DOHH2 (cell line): Measurements from ENCODE around the gene ABCB6.

Experiments
- H3F3A ChIP-seq: fragments of 200-600 bp; sonication (generic), shearing (Covaris generic); 2 replicates; pipeline ENCODE4 v1.6.0; 2016; ENCODE audit warnings: antibody characterized with exemption, mild to moderate bottlenecking; ENCODE audit not compliant: control insufficient read depth, insufficient read depth
- H3K27ac ChIP-seq: fragments of 200-600 bp; sonication (generic); 2 replicates; pipeline ENCODE4 v1.5.1; 2014; ENCODE audit warnings: low read depth, mild to moderate bottlenecking, low read length, moderate library complexity
- H3K27me3 ChIP-seq: fragments of 200-600 bp; sonication (generic); 2 replicates; pipeline ENCODE4 v1.6.1; 2014; ENCODE audit warnings: mild to moderate bottlenecking, low read length, mixed read lengths; ENCODE audit not compliant: control insufficient read depth
- H3K36me3 ChIP-seq: fragments of 200-600 bp; sonication (generic); 2 replicates; pipeline ENCODE4 v1.6.1; 2014; ENCODE audit warnings: mild to moderate bottlenecking, low read length, moderate library complexity, mixed read lengths; ENCODE audit not compliant: control insufficient read depth
- H3K4me1 ChIP-seq: fragments of 200-600 bp; sonication (generic); 2 replicates; pipeline ENCODE4 v1.6.1; 2014; ENCODE audit warnings: mild to moderate bottlenecking, low read length, mixed read lengths; ENCODE audit not compliant: control insufficient read depth
- H3K4me2 ChIP-seq: fragments of 200-600 bp; sonication (generic); 2 replicates; pipeline ENCODE4 v1.6.0; 2014; ENCODE audit warnings: mild to moderate bottlenecking, low read length, moderate library complexity
- H3K4me3 ChIP-seq: fragments of 200-600 bp; sonication (generic); 2 replicates; pipeline ENCODE4 v1.5.1; 2014; ENCODE audit warnings: mild to moderate bottlenecking, low read length, mixed read lengths
- H3K79me2 ChIP-seq: fragments of 200-600 bp; sonication (generic); 2 replicates; pipeline ENCODE4 v1.6.1; 2014; ENCODE audit warnings: mild to moderate bottlenecking, low read length, mixed read lengths; ENCODE audit not compliant: control insufficient read depth
- H3K9me2 ChIP-seq: fragments of 200-600 bp; sonication (generic); replicated peaks from 2 replicates; pipeline ENCODE4 v1.6.1; 2014; ENCODE audit warnings: mild to moderate bottlenecking, low read length, mixed read lengths; ENCODE audit not compliant: control insufficient read depth
- H3K9me3 ChIP-seq: fragments of 200-600 bp; sonication (generic); 2 replicates; pipeline ENCODE4 v1.6.1; 2014; ENCODE audit warnings: antibody characterized with exemption, low read length, mixed read lengths; ENCODE audit not compliant: control insufficient read depth, insufficient read depth
- H4K20me1 ChIP-seq: fragments of 200-600 bp; sonication (generic); 2 replicates; pipeline ENCODE4 v1.6.0; 2014; ENCODE audit warnings: low read depth, mild to moderate bottlenecking, antibody characterized with exemption, low read length, moderate library complexity; ENCODE audit not compliant: control insufficient read depth, insufficient read depth
- EZH2phosphoT487 ChIP-seq: fragments of 200-600 bp; sonication (generic); IDR thresholded peaks from 2 replicates; pipeline ENCODE4 v1.6.1; 2017; ENCODE audit warnings: borderline replicate concordance, mild to moderate bottlenecking, antibody characterized with exemption, low read length, moderate library complexity, mixed read lengths
- TF ChIP-seq, protein P1 (sequence below): fragments of 200-600 bp; sonication (generic); IDR thresholded peaks from one replicate; pipeline ENCODE4 v1.5.1; 2014; ENCODE audit warnings: antibody characterized with exemption, mild to moderate bottlenecking, low read depth, low read length; ENCODE audit not compliant: poor library complexity, severe bottlenecking

ABCB6 gene

DNA sequence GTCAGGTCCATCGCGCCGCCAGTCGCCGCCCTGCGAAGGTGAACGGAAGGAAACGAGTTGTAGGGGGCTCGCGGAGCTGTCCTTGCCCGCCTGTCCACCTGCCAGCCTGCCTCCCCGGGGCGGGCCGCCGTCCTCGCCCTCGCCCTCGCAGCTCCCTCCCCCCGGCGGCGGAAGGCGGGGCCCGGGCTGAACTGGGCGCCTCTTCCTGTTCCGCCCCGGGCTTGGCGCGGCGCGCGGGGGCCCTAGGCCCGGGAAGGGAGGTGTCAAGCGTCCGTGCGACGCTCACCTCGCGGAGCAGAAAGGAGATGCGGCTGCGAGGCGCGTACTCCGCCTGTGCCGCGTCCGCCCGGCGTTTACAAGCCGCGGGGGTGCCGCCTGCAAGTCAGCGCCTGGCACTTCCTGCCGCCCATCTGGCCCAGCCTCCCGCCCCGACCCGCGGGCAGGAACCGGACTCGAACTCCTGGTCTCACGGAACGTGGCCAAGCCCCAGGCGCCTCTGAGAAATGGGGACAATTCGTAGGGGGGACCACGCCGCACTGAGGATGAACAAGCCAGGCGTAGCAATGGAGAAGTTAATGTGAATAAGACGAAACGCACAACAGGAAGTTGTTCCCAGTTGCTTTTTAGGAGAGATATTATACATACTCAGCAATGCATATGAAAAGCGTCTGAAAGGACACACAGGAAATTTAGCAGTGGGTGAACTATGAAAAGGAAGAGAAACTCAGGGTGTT, 41.8 kb downstream of the ABCB6 start, which contains the start of gene CNPPD1:
TSS of gene CNPPD1 (minus strand) at position 108 of the 734 bp plus-strand sequence. CDS start at position 11, 97 bp downstream.
- Histone ChIP-seq H3K36me3 (peaks cover 73% of the 10 kb centered on the region), H4K20me1 (0 out of 2 replicates have a peak, but pooled peaks cover 5% of the 10 kb centered on the region), H3K4me2 (peak within 1 kb of the TSS; percentile 95), H3K4me3 (peak within 1 kb of the TSS; percentile 96), H3F3A (peaks cover 14% of the 10 kb centered on the region), H3K4me1 (peaks cover 28% of the 10 kb centered on the region), H3K79me2 (peaks cover 42% of the 10 kb centered on the region), H3K27ac (peak within 1 kb of the TSS; percentile 99), H3K9me2 (no peaks in the 10 kb centered on the region), H3K9me3 (no peaks in the 10 kb centered on the region), H3K27me3 (no peaks in the 10 kb centered on the region)
- TF ChIP-seq, protein P1, sequence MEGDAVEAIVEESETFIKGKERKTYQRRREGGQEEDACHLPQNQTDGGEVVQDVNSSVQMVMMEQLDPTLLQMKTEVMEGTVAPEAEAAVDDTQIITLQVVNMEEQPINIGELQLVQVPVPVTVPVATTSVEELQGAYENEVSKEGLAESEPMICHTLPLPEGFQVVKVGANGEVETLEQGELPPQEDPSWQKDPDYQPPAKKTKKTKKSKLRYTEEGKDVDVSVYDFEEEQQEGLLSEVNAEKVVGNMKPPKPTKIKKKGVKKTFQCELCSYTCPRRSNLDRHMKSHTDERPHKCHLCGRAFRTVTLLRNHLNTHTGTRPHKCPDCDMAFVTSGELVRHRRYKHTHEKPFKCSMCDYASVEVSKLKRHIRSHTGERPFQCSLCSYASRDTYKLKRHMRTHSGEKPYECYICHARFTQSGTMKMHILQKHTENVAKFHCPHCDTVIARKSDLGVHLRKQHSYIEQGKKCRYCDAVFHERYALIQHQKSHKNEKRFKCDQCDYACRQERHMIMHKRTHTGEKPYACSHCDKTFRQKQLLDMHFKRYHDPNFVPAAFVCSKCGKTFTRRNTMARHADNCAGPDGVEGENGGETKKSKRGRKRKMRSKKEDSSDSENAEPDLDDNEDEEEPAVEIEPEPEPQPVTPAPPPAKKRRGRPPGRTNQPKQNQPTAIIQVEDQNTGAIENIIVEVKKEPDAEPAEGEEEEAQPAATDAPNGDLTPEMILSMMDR, result no peak
- no peak for TF ChIP-seq EZH2phosphoT487

DNA sequence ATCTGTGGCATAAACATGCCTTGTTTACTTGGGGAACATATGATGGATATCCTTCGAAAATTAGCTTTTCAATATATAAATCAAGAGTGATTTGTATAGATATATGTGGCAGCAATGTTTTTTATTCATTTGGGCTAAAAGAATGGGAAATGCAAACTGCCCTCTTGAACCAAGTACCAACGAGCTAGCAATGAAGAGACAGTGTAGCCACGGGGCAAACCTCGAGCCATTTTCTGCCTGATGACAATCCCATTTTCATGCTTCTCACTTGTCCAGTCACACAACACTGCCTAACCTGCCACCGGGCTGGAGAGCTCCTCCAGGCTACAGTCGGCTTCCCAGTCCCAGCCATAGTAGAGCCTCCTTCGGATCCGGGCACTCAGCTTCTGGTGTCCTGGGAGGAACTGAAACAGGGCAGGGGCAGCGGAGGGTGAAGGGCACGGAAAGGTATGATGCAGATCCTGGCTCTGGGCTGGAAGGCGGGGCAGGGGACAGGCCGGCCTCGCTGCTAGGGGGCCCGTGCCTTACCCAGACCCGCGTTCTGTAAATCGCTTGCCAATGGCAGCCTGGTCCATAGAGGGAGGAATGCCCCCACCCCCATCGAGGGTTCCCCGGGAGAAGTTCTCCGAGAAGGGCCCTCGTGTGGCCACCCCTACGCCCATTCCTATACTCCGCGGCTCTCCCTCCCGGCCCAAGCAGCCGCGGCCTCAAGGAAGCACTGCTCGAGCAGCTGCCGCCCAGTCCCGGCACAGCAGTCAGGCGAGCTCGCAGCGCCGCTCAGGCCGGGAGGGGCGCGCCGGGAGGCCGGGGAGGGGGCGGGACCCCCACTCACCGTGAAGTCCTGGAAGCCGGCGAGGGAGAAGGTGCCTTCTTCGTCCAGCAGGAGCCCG, 42.6 kb downstream of the ABCB6 start:
- peak overlapping the region; percentile 99 for H3K27ac ChIP-seq
- H3K4me2 ChIP-seq, result peak overlapping the region; percentile 95
- peaks cover 28% of the 10 kb centered on the region for H3K4me1 ChIP-seq
- H3K9me3 ChIP-seq, result no peaks in the 10 kb centered on the region
- 0 out of 2 replicates have a peak, but pooled peaks cover 5% of the 10 kb centered on the region for H4K20me1 ChIP-seq
- H3K9me2 ChIP-seq, result no peaks in the 10 kb centered on the region
- H3F3A ChIP-seq, result peaks cover 16% of the 10 kb centered on the region
- H3K4me3 ChIP-seq, result peak overlapping the region; percentile 96
- TF ChIP-seq EZH2phosphoT487, result no peak
- TF ChIP-seq, protein P1, result peak; percentile 47
- H3K27me3 ChIP-seq, result no peaks in the 10 kb centered on the region
- H3K79me2 ChIP-seq, result peaks cover 42% of the 10 kb centered on the region
- peaks cover 71% of the 10 kb centered on the region for H3K36me3 ChIP-seq

DNA sequence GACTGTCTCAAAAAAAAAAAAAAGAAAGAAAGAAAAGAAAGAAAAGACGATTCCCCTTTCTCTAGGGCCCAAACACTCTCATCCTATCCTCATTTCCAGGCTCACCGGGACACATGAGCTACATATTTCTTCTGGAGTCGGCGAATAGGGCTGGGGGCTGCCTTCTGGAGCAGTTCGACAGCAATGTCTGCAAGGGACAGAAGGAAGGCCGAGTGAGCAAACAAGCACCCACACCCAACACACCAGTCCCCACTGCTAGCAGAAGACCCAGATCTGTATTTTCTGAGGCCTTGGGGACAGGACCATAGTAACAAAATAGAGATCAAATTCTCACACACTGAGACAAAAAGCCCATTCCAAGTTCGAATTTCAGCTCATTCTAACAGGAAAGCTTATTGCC, 43.3 kb downstream of the ABCB6 start:
- Histone ChIP-seq H3K4me2 (peak overlapping the region; percentile 95), H3K9me3 (no peaks in the 10 kb centered on the region), H3K9me2 (no peaks in the 10 kb centered on the region), H3F3A (peaks cover 21% of the 10 kb centered on the region), H3K27ac (no peak overlapping the region; the same call in 1 of the 2 replicates), H3K4me3 (peak overlapping the region; percentile 96), H3K4me1 (peaks cover 28% of the 10 kb centered on the region), H3K79me2 (peaks cover 42% of the 10 kb centered on the region), H4K20me1 (0 out of 2 replicates have a peak, but pooled peaks cover 5% of the 10 kb centered on the region), H3K27me3 (no peaks in the 10 kb centered on the region), H3K36me3 (peaks cover 67% of the 10 kb centered on the region)
- TF ChIP-seq, protein P1, result no peak
- no peak for TF ChIP-seq EZH2phosphoT487
